GM06990 (cell line): Measurements from ENCODE around the gene OBP2B.

Source experiments
- DNase-seq: peaks from one replicate; pipeline ENCODE4 v3.0.0-alpha.2; 2011; ENCODE audit not compliant: insufficient read length; ENCODE audit errors: extremely low read depth
- H3K27me3 ChIP-seq: replicated peaks from 2 replicates; pipeline ENCODE4 v1.6.0; 2011; ENCODE audit warnings: low read length; ENCODE audit not compliant: control insufficient read depth, insufficient read depth
- H3K36me3 ChIP-seq: 2 replicates; pipeline ENCODE4 v1.5.1; 2011; ENCODE audit warnings: low read length; ENCODE audit not compliant: control insufficient read depth, insufficient read depth
- H3K4me3 ChIP-seq: replicated peaks from 2 replicates; pipeline ENCODE4 v1.5.1; 2011; ENCODE audit warnings: low read depth, mild to moderate bottlenecking, control low read depth, low read length
- CTCF ChIP-seq: IDR thresholded peaks from 2 replicates; pipeline ENCODE4 v1.5.1; 2011; ENCODE audit warnings: low read length, control low read depth, mild to moderate bottlenecking, inconsistent platforms; ENCODE audit not compliant: insufficient read depth, poor library complexity, severe bottlenecking

OBP2B gene

DNA sequence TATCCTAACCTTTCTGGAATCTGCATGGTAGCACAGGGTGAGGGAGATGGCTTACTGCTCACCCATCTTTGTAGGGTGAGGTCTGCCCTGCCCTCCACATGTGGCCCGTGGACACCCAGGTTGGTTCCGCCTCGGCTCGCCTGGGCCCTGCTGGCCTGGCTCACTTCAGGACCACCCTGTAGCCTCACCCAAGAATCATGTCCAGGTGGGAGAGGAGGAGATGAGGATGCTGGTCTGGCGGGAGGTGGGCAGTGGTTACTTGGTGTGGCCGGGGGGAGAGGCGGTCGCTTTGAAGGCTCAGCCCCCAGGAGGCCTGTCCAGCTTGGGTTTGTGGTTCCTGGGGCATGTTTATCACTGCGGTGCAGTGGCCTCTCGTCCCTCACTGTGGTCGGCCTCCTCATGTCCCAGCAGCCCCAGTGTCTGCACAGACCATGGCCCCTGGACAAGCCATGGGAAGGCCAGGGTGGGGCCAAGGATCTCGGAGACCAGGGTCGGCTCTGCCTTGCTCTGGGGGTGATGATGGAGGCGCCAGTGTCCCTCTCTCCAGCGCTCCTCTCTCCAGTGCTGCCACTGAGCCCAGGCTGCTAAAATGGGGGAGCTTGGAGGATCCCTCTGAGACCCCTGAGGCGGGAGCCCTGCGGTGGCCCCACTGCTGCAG lies 4.6 kb downstream of the OBP2B start:
- Histone ChIP-seq H3K27me3 (peaks cover 1% of the 10 kb centered on the region; the same call in 1 of the 2 replicates), H3K4me3 (no peak overlapping the region), H3K36me3 (no peaks in the 10 kb centered on the region)
- TF ChIP-seq CTCF: no peak
- no peak for DNase-seq

- peaks cover 1% of the 10 kb centered on the region; the same call in 1 of the 2 replicates for H3K27me3 ChIP-seq
- no peaks in the 10 kb centered on the region for H3K36me3 ChIP-seq
- no peak for TF ChIP-seq CTCF
- no peak for DNase-seq
- H3K4me3 ChIP-seq: no peak overlapping the region
These were observed 5.5 kb downstream of the OBP2B start for GRCh38 chr9:133203506-133204075.

DNA sequence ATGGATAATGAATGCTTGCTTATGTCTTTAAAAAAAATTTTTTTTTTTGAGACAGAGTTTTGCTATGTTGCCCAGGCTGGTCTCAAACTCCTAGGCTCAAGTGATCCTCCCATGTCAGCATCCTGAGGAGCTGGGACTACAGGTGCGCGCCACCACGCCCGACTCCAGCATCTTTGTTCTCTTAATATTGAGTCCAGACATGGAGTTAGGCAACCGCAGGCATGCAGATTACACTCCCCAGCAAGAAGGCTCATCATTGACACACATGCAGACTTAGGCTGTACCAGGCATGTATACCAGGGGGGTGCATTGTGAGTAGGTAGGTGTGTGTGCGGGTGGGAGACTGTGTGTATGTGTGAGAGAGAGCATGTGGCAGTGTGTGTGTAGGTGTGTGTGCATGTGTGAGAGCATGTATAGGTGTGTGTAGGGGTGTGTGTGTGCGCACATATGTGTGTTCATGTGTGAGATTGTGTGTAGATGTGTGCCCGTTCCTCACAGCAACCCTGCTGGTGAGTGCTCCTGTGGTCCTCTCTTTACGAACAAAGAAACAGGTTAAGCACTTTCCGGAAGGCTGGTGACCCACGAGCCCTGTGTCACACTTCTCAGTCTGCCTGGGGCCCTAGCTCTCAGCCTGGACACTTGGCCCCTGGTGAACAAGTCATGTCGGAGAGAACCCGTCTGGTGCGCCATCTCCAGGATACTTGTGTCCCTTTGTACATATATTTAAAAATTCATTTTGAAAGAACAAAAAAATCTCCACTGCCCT lies 6.2 kb downstream of the OBP2B start:
- DNase-seq: no peak
- Histone ChIP-seq H3K36me3 (no peaks in the 10 kb centered on the region), H3K27me3 (peaks cover 1% of the 10 kb centered on the region; the same call in 1 of the 2 replicates), H3K4me3 (no peak overlapping the region)
- no peak for TF ChIP-seq CTCF

DNA sequence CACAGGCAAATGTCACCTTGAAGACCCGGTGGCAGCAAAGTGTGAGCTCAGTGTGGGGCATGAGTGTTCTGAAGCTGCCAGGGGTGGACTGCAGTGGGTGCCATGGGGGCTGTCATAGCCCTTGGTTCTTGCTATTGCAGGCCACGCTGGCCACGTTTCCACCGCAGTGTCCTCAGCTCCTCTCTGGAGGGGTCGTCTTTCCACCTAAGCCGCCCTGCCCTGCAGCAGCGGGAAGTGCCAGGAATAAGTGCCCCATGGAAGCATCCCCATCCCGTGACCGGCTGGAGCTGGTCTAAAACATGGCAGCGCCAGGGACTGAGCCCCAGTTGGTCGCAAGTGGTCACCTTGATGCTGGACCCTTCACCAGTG lies 6.9 kb downstream of the OBP2B start:
- Histone ChIP-seq H3K36me3 (no peaks in the 10 kb centered on the region), H3K4me3 (no peak overlapping the region), H3K27me3 (peaks cover 1% of the 10 kb centered on the region; the same call in 1 of the 2 replicates)
- DNase-seq: no peak
- TF ChIP-seq CTCF: no peak

DNA sequence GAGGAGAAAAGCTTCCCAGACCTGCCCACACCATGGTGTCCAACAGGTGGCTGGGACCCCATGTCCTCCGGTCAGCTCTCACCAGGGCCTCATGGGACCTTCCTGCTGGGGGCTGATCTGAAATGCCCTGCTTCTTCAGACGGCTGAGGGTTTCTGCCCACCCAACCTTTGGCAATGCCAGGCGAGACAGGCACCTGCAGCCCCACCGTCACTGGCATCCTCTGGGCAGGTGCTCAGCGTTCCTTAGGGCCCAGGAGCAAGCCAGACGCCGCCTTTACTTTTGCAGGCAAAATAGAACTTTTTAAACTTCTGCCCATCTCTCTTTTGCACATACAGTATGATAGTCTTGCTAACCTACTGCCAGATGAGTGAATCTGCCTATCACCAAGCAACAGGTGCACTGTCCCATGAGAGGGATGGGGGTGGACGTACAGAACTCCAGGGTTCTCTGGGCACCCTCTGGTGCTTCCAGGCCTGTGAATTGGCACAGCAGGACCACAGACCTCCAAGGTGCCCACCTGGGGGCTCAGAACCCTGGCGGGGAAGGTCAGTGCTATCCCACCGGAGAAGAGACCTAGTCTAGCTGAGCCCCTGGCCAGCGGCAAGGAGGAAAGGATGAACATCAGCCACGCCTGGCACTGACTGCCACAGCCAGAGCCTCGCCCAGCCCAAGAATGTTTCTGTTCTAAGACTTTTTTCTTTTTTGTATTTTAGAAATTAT lies 7.5 kb downstream of the OBP2B start:
- Histone ChIP-seq H3K27me3 (peaks cover 1% of the 10 kb centered on the region; the same call in 1 of the 2 replicates), H3K36me3 (no peaks in the 10 kb centered on the region), H3K4me3 (no peak overlapping the region)
- DNase-seq: no peak
- TF ChIP-seq CTCF: no peak
